Measurements from ENCODE around the gene EPYC. TPM values are rescaled to one million over a fixed set of nuclear protein-coding genes. Genes with fewer than 3 reads are reported as not detected.

The EPYC gene
- total RNA-seq, 1 donor from 2014 or later, result 2.2 TPM

- no peak for DNase-seq (ENCODE audit: low spot score)
Observed at GRCh38 chr12:90958347-90958746, 46.4 kb downstream of the EPYC start.

- DNase-seq (ENCODE audit: low spot score), result no peak
Observed at GRCh38 chr12:90954921-90955320, 49.9 kb downstream of the EPYC start, which contains the start of gene CCER1. Gene CCER1, minus strand, starts transcription at chr12:90955176. Its CDS starts 434 bp downstream, at chr12:90954742.

- DNase-seq (ENCODE audit: low spot score), result no peak
Observed at GRCh38 chr12:90954428-90954827, 50.3 kb downstream of the EPYC start.

- DNase-seq (ENCODE audit: low spot score), result no peak
Observed at GRCh38 chr12:90953956-90954421, 50.8 kb downstream of the EPYC start.

- no peak for DNase-seq (ENCODE audit: low spot score)
Observed at GRCh38 chr12:90951432-90952105, 53.2 kb downstream of the EPYC start.

- DNase-seq (ENCODE audit: low spot score), result no peak
Observed at GRCh38 chr12:90947869-90948268, 56.9 kb downstream of the EPYC start.

- peak; percentile 30 for DNase-seq (ENCODE audit: low spot score)
Observed at GRCh38 chr12:90945070-90945649, 59.6 kb downstream of the EPYC start.

DNA sequence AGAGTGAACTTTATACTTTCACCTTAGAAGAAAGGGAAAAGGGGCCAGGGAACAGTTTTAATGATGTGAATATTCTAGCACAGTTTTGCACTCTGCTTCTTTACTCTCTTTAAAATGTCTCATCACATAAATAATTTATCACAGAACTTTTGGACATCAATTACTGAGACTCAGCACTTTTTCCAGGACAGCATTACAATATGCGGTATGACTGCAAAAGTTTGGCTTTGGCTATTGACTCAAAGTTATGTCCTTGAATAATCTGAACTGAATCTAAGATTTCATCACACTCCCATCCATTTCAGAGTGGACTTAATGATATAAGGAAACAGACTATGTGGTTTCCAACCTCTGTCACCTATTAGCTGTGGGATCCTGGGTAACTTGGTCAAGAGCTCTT is 61.5 kb downstream of the EPYC start:
- DNase-seq (ENCODE audit: low spot score), result no peak

DNA sequence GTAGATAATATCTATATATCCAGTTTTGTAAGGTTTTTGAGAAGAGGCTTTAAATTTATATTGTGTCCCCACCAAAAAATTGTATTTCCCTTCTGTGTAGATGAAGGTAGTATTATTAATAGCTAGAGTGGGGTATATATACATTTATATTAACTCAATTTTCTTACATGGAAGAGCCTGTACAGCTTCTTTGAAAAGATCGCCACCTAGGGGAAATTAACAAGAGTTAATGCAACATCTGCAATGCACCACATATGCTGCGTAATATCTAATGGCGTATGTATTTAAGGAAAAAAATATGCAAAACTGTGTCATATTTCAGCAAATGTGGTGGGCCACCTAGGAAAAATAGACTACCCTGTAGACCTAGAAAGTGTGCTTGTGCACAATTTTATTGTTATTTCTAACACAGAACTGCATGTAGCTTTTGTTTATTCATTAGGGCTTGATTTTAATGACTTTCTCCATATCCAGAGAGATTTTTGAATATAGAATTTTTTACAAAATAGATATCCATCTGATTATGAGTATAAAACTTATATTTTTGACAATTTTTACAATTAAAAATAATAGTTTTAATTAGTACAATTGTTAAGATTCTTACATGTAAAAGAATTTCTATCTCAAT is 63.8 kb downstream of the EPYC start:
- DNase-seq (ENCODE audit: low spot score), result peak; percentile 45

DNA sequence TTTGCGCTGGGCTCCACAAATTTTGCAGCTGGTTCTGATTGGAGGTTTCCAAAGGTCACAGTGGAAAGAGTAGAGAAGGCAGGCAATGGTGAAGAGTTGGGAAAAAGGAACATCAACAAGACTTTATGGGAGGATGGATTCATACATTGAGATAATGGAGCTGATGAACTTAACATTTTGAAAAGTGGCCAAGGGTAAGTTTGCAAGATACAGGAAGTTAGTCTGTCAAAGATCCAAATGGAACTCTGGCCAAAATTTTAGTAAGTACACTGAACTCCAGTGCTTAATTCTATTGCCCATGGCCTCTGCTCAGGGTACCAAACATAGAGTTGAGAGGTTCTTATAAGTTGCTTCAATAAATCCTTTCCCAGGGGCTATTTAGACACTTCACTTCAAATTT is 65.4 kb downstream of the EPYC start:
- peak; percentile 61 for DNase-seq (ENCODE audit: low spot score)

DNA sequence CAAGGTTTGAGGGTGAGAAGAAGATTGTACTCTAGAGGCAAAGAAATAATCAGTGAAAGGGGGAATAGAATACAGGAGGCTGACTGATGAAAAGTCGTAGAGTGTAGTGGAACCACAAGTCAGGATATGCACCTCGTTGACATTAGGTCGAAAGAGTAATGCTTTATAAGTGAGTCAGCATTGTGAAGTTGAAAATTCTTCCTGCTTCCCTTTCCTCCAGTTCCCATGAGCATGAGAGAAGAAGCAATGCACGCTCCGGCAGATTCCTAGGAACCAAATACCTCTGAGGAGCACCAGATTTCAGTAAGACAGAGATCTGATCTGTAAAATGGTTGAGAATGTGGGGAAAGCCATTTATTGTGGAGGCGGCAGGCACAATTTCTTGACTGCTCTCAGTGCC is 66.3 kb downstream of the EPYC start:
- peak; percentile 18 for DNase-seq (ENCODE audit: low spot score)

GRCh38 chr12:90937651-90938050 is 67.1 kb downstream of the EPYC start:
- DNase-seq (ENCODE audit: low spot score), result no peak

- no peak for DNase-seq (ENCODE audit: low spot score)
Observed at GRCh38 chr12:90936230-90937005, 68.4 kb downstream of the EPYC start.

DNA sequence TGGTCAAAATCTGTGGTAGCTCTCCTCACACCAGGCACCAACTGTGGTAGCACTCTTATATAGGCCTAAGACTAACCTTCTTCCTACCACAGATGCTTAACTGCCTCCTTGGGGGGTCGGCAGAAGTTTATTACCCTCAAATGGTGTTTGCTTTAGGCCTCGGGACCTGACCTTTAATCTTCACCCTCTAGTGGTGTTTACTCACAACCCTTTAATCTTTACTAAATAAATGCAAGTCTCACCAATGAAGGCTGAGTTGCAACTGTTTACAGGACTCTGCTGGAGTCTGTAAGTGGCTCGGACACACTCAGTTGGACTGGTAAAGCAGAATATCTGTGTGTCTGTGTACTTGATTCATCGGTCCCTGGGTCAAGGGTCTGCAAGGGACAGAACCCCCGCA is 79.2 kb downstream of the EPYC start:
- DNase-seq (ENCODE audit: low spot score), result no peak

- peak; percentile 57 for DNase-seq (ENCODE audit: low spot score)
Observed at GRCh38 chr12:90924406-90924805, 80.4 kb downstream of the EPYC start.

DNA sequence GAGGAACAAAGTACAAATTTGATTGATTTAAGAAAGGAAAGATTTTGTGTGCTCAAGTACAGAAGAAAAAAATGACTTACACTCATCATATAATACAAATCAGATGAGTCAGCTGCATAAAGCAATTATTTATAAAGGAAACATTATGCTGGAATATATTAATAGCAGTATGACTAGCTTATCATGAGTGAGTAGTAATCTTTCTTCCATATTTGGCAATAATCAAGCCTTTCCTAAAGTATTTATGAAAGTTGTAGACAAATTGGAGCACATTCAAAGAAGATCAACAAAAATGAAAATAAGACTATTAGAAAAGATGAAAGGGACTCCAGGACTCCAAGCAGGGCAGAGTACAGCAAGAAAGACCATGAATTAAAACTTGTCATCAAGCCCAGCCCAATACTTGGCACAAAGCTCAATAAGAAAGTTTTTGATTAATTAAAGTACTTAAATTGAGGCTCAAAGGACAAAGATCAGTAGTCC is 82.6 kb downstream of the EPYC start:
- peak; percentile 80 for DNase-seq (ENCODE audit: low spot score)

GRCh38 chr12:90921536-90921935 is 83.2 kb downstream of the EPYC start:
- peak; percentile 50 for DNase-seq (ENCODE audit: low spot score)

- DNase-seq (ENCODE audit: low spot score), result no peak
Observed at GRCh38 chr12:90920222-90920621, 84.5 kb downstream of the EPYC start.

DNA sequence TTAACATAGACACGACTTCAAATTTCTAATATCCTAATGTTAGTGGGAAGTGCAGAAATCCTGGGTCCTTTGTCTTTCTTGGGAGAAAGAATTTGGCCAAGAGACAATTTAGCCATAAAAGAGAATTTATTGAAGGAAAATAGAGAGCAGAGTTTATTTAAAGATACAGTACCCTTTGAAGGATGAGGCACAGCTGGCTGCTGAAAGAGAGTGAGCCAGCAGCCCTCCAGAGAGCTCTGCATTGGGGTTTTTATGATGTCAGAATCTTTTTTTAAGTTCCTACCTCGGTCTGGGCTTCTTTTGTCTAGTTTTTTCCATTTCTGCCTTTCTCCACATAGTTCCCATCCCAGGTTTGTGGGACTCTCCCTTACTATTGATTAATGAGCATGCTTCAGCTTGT is 87.3 kb downstream of the EPYC start:
- DNase-seq (ENCODE audit: low spot score), result no peak

- no peak for DNase-seq (ENCODE audit: low spot score)
Observed at GRCh38 chr12:90916516-90916915, 88.3 kb downstream of the EPYC start.

DNA sequence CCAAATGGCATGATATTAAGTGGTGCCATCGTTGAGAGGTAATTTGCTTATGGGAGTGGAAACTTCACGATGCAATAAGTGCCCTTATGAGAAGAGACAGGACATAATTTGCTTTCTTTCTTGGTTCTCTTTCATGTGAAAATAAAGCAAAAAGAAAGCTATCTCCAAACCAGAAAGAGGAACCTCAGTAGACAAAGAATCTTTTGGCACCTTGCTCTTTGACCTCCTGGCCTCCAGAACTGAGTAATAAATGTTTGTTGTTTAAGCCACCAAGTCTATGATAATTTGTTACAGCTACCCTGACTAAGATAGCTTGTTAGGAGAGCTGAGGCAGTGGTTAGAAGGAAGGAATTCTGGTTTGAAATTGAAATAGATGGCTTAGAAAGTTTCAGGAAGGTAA is 89.4 kb downstream of the EPYC start:
- DNase-seq (ENCODE audit: low spot score), result no peak

Data from umbilical cord (tissue), 2 donors.